ENCODE results near the gene DNASE1L1. TPM values are rescaled to one million over a fixed set of nuclear protein-coding genes. Genes with fewer than 3 reads are reported as not detected.

Gene DNASE1L1
- total RNA-seq, 1 donor from 2014 or later: 16.6 TPM

- Histone ChIP-seq H3K36me3 (ENCODE audit: control insufficient read depth, insufficient read depth, low read length) (no peaks in the 10 kb centered on the region), H3K27me3 (ENCODE audit: control insufficient read depth, insufficient read depth, low read length) (no peaks in the 10 kb centered on the region), H3K4me3 (ENCODE audit: low read depth, low read length) (peak overlapping the region; percentile 71)
- TF ChIP-seq, protein P1, sequence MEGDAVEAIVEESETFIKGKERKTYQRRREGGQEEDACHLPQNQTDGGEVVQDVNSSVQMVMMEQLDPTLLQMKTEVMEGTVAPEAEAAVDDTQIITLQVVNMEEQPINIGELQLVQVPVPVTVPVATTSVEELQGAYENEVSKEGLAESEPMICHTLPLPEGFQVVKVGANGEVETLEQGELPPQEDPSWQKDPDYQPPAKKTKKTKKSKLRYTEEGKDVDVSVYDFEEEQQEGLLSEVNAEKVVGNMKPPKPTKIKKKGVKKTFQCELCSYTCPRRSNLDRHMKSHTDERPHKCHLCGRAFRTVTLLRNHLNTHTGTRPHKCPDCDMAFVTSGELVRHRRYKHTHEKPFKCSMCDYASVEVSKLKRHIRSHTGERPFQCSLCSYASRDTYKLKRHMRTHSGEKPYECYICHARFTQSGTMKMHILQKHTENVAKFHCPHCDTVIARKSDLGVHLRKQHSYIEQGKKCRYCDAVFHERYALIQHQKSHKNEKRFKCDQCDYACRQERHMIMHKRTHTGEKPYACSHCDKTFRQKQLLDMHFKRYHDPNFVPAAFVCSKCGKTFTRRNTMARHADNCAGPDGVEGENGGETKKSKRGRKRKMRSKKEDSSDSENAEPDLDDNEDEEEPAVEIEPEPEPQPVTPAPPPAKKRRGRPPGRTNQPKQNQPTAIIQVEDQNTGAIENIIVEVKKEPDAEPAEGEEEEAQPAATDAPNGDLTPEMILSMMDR (IDR thresholded peaks at IDR 0.05; ENCODE audit: insufficient read depth, low read length, poor library complexity, severe bottlenecking): no peak
- DNase-seq (ENCODE audit: low read depth): no peak
These were observed 29.2 kb upstream of the DNASE1L1 start for GRCh38 chrX:154437971-154438893.

DNA sequence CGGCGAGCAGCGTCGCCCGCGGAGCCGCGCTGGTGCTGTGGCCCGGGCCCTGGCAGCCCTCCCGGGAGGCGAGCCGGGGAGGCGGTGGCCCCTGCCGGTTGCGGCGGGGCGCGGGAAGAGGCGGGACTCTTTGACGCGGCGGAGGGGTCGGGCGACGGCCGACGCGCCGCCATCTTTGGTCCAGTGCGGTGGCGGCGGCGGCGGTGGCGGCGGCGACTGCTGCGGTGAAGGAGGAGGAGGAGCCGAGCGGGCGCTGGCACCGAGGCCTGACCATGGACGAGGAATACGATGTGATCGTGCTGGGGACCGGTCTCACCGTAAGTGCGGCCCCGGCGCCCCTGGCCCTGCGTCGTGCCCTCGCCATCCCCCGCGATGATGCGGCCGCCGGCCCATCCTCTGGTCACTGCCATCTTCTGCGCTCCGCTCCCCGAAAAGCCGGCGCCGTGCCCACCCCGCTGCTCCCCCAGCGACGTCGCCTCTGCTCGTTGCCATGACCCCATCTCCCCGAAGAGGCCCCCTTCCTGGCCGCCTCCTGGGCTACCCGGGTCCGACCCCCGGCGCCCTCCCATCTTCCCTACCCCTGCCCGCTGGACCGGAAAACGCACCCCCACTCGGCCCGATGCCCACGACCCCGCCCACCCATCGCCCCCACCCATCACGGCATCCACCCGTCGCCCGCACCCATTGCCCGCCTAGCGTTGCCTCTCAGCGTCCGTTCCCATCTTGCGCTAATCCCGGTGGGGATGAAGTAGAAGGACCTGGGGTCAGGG is 28.1 kb upstream of the DNASE1L1 start, which contains the start of gene GDI1:
TSS of gene GDI1 (plus strand) at position 172 of the 770 bp plus-strand sequence. CDS start at position 273, 101 bp downstream.
- no peak for DNase-seq (ENCODE audit: low read depth)
- Histone ChIP-seq H3K27me3 (ENCODE audit: control insufficient read depth, insufficient read depth, low read length) (no peaks in the 10 kb centered on the region), H3K4me3 (ENCODE audit: low read depth, low read length) (peak within 1 kb of the TSS; percentile 71), H3K36me3 (ENCODE audit: control insufficient read depth, insufficient read depth, low read length) (no peaks in the 10 kb centered on the region)
- TF ChIP-seq, protein P1 (IDR thresholded peaks at IDR 0.05; ENCODE audit: insufficient read depth, low read length, poor library complexity, severe bottlenecking): no peak

DNA sequence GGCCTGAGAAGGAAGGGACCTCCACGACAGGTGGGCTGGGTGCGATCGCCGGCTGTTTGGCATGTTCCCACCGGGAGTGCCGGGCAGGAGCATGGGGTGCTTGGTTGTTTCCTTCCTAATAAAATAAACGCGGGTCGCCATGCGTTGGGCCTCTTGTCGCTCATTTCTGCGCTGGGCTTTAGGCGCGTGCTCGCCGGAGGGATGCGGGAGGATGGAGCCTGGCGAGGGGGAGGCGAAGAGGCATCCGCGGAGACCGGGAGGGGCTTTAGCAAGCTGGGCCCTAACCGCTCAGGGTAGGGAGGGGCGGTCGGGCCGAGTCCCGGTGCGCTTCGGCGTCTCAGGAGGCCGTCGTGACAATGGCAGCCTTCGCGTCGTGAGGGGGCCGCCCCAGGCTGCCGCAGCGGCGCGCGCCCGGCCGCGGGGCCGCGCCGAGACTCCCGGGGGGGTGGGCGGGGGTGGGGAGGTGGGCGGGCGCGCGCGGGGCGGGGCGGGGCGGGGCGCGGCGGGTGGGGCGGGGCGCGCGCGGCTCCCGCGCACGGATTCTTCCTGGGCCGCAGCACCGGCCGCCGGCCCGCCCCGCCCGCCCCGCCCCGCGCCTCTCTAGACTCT is 27.4 kb upstream of the DNASE1L1 start:
- TF ChIP-seq, protein P1 (IDR thresholded peaks at IDR 0.05; ENCODE audit: insufficient read depth, low read length, poor library complexity, severe bottlenecking): no peak
- peak overlapping the region; percentile 71 for H3K4me3 ChIP-seq (ENCODE audit: low read depth, low read length)
- H3K36me3 ChIP-seq (ENCODE audit: control insufficient read depth, insufficient read depth, low read length): no peaks in the 10 kb centered on the region
- no peak for DNase-seq (ENCODE audit: low read depth)
- no peaks in the 10 kb centered on the region for H3K27me3 ChIP-seq (ENCODE audit: control insufficient read depth, insufficient read depth, low read length)

- Histone ChIP-seq H3K36me3 (ENCODE audit: control insufficient read depth, insufficient read depth, low read length) (no peaks in the 10 kb centered on the region), H3K27me3 (ENCODE audit: control insufficient read depth, insufficient read depth, low read length) (no peaks in the 10 kb centered on the region), H3K4me3 (ENCODE audit: low read depth, low read length) (no peak overlapping the region)
- no peak for DNase-seq (ENCODE audit: low read depth)
- TF ChIP-seq, protein P1 (IDR thresholded peaks at IDR 0.05; ENCODE audit: insufficient read depth, low read length, poor library complexity, severe bottlenecking): no peak
These were observed 26.2 kb upstream of the DNASE1L1 start for GRCh38 chrX:154435171-154435733.

DNA sequence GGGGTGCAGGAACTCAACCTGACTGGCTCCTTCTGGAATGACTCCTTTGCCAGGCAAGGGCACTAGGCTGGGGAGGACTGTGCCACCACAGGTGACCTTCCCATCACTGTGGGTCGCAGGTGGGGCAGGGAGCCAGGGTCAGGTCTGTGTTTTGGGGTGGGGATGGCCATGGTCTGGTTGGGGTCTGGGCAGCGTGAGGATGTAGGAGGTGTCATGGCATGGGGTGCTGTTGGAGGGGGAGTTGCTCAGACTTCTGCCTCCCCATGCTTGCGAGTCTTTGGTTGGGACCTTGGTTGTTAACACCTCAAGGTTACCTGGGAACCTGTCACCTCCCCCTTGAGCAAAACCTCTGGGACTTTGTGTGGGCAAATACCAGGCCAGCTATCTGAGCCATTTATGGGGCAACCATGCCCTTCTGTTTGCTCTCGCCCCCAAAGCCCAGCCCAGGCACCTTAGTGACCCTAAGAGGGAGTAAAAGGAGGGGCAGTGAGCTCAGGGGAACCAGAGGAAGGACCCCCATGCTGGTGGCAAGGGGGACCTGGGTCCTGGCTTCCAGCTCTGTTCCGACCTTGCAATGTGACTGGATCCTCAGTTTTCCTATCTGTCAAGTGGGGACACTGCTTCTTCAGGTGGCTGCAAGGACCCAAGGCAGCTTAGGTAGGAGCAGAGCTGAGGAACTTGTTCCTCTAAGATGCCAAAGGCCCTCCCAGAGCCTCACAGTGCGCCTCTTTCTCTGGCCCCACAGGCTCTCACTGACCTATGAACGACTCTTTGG is 25.5 kb upstream of the DNASE1L1 start:
- TF ChIP-seq, protein P1 (IDR thresholded peaks at IDR 0.05; ENCODE audit: insufficient read depth, low read length, poor library complexity, severe bottlenecking): no peak

More for the DNA sequence above, 25.5 kb upstream of the DNASE1L1 start:
- H3K36me3 ChIP-seq (ENCODE audit: control insufficient read depth, insufficient read depth, low read length): no peaks in the 10 kb centered on the region
- no peaks in the 10 kb centered on the region for H3K27me3 ChIP-seq (ENCODE audit: control insufficient read depth, insufficient read depth, low read length)
- H3K4me3 ChIP-seq (ENCODE audit: low read depth, low read length): no peak overlapping the region
- no peak for DNase-seq (ENCODE audit: low read depth)
